Ovary (tissue), 9 donors: ENCODE results near the gene STAB1. TPM values are rescaled to one million over a fixed set of nuclear protein-coding genes. Genes with fewer than 3 reads are reported as not detected.
A peak's percentile ranks its signal among the peaks of the same experiment; 100 is the strongest.

Experiments
- DNase-seq, 5 donors: peaks; one replicate each; pipeline ENCODE4 v3.0.0-alpha.2; 2019 to 2020
- H3K27ac ChIP-seq, 2 donors: fragments of 200-600 bp; one replicate each; pipeline versions ENCODE4 v1.5.1 to v1.8.0; 2019 to 2022
- H3K27me3 ChIP-seq: fragments of 200-600 bp; one replicate; pipeline ENCODE4 v1.8.0; 2022
- H3K36me3 ChIP-seq: fragments of 200-600 bp; sonication (generic); one replicate; pipeline ENCODE4 v1.5.1; 2019
- H3K4me1 ChIP-seq: one replicate; pipeline ENCODE4 v1.8.1; 2013; ENCODE audit warnings: mild to moderate bottlenecking, moderate library complexity; ENCODE audit not compliant: insufficient read depth
- H3K4me3 ChIP-seq: fragments of 200-600 bp; sonication (generic); one replicate; pipeline ENCODE4 v1.5.1; 2017
- H3K9me3 ChIP-seq, 2 donors: fragments of 200-600 bp in 1 of 2; sonication (generic) in 1 of 2; one replicate each; pipeline versions ENCODE4 v1.5.1 to v1.8.1; 2013 to 2019; ENCODE audit warnings: mild to moderate bottlenecking in 1 of 2, moderate library complexity in 1 of 2
- EP300 ChIP-seq: sonication (generic); formaldehyde crosslinking; IDR thresholded peaks from one replicate; pipeline ENCODE4 v1.6.1; 2017; ENCODE audit warnings: antibody characterized with exemption
- POLR2A ChIP-seq: fragments of 450-650 bp; IDR thresholded peaks from one replicate; pipeline ENCODE4 v1.6.1; 2017; ENCODE audit warnings: antibody characterized with exemption, mild to moderate bottlenecking, moderate library complexity
- WGBS, 3 donors: extraction: QIAGEN DNeasy Blood & Tissue Kit in 1 of 3; methylation state at CpG; one replicate each; pipeline versions ENCODE4 v1.1.5 to v1.1.7; 2013 to 2017; 5-methylcytosine and 5-hydroxymethylcytosine counted together
- intact Hi-C, 4 donors: fragments of 100-400 bp; cut with DNase I; formaldehyde crosslinking; loops; one replicate each; pipeline versions ENCODE4 v1.11.0 to v1.15.1; 2022 to 2023
- polyA plus RNA-seq, 2 donors: library from polyadenylated mRNA; stranded (reverse); fragments of 200-250 nt in 1 of 2; fragments of 350-450 nt in 1 of 2; fragmentation: Illumina TruSeq in 1 of 2; extraction: RNeasy Lipid Tissue Mini Kit (QIAGEN cat#74804) in 1 of 2; gene quantifications; one replicate each; pipeline ENCODE4 v1.2.3, GENCODE V29; 2013 to 2014
- total RNA-seq, 7 donors: library from RNA; depleted of rRNA in 2 of 7; stranded (reverse); fragments of >200 nt in 2 of 7; fragmentation: NEBNext Ultra II Directional in 3 of 7; extraction: Animal tissue kit (Norgen Biotek cat#: 25700) in 3 of 7; gene quantifications; one replicate each; pipeline versions ENCODE4 v1.1.0 to v1.2.4, GENCODE V29; 2016 to 2023
- TF ChIP-seq, protein P1 (sequence below), 3 donors: fragments of 450-650 bp in 2 of 3; fragments of 200-600 bp in 1 of 3; IDR thresholded peaks; one replicate each; pipeline versions ENCODE4 v1.5.1 to v1.8.0; 2016 to 2022; ENCODE audit warnings: antibody characterized with exemption in 3 of 3, mild to moderate bottlenecking in 1 of 3
- donor health status: DM: no; HTN: no; CAD: no; lungs with moderate emphysema.
- donor health status: DM: no; HTN: no; CAD: no.
- donor health status: Bipolar disorder and iron deficiency.
- donor health status: DM: yes; HTN: yes; CAD: no.
- donor health status: DM: no; HTN: no; CAD: no.
- donor health status: DM: yes; HTN: yes; CAD: no.

The STAB1 gene
- total and polyA plus RNA-seq, 9 donors, result 21.4 to 114 (median 47.5) TPM

DNA sequence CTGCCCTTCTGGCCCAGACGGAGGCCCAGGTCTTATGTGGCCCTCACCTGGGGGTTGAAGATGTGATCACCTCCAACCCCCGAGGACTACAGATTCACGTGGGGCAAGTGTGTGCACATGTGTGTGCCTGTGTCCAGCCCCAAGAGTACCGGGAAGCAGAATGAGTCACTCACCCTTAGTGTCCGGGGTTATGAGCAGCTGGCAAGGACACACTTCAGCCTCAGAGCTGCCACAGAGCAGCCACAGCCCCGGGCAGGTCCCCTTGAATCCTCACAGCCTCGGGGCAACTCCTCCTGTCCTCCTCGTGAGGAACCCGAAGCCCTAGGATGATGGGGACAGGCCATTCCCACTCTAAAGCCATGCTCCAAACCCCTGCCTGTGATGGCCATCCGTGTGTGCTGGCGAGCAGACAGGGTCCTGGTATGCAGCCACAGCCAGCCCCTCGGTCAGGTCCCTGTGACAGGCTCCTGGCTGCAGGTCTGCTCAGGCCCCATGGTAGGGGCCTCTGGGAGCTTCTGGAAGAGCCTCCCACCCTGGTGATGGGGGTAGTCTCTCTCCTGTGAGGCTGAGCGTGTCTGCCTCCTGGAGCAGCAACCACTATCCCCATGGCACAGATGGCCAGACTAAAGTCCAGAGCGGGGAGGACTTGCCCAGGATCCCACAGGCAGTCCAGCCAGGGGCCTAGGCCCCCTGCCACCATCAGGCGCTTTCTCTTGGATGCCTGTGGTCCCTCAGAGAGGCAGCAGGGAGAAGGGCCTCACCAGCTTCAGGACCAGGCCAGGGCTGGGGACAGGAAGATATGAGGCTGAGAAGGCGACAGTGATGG lies 852 bp downstream of the STAB1 start:
- no peaks in the 10 kb centered on the region for H3K4me1 ChIP-seq
- TF ChIP-seq, protein P1, sequence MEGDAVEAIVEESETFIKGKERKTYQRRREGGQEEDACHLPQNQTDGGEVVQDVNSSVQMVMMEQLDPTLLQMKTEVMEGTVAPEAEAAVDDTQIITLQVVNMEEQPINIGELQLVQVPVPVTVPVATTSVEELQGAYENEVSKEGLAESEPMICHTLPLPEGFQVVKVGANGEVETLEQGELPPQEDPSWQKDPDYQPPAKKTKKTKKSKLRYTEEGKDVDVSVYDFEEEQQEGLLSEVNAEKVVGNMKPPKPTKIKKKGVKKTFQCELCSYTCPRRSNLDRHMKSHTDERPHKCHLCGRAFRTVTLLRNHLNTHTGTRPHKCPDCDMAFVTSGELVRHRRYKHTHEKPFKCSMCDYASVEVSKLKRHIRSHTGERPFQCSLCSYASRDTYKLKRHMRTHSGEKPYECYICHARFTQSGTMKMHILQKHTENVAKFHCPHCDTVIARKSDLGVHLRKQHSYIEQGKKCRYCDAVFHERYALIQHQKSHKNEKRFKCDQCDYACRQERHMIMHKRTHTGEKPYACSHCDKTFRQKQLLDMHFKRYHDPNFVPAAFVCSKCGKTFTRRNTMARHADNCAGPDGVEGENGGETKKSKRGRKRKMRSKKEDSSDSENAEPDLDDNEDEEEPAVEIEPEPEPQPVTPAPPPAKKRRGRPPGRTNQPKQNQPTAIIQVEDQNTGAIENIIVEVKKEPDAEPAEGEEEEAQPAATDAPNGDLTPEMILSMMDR (IDR thresholded peaks at IDR 0.05), result no peak
- no peak for TF ChIP-seq EP300
- no peak for TF ChIP-seq POLR2A

DNA sequence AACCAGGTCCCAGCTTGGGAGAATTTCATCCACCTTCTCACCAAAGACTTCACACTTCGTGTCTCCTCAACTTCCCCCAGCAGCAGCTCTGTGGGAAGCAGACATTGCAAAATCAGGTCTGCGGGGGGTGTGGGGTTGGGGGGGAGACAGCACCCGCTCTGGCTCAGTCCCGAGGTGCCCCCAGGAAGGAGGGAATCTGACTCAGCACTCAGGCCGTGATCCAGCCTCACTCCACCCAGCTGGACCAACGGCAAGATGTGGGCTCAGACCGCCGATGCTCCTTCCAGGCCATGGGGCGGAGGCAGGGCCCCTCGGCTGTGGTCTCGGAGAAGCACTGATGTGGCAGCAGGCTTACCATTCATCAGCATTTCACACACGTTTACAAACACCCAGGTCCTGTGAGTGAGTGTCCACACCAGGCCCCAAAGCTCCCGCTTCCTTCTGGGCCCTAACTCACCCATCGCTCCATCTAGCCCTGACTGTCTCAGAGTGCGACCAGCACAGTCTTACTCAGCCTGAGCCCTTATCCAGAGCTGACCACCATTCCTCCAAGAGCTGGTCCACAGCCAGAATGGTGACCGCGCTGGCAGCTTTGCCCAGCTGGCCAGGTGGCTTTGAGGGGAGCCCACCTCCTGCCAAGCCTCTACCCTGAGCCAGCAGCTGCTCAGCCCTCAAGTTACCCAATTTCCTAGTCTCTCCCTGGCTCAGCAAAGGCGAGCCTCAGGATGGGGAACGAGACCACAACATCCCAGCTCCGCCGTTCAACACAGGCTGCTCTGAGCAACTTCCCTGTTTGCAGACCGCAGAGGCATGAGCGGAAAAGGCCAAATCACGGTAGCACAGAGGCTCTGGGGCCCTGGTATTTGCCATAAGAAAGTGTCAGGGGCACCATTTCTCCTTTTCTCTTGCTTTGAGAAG lies 3.3 kb downstream of the STAB1 start:
- no peak overlapping the region for H3K27ac ChIP-seq
- no peaks in the 10 kb centered on the region for H3K36me3 ChIP-seq
- intact Hi-C loops, result no loop called here
- TF ChIP-seq POLR2A (no peak), EP300 (no peak)
- no peaks in the 10 kb centered on the region for H3K9me3 ChIP-seq
- no peaks in the 10 kb centered on the region for H3K4me1 ChIP-seq
- H3K27me3 ChIP-seq, result no peaks in the 10 kb centered on the region
- H3K4me3 ChIP-seq, result no peak overlapping the region
- 68 to 78% (median 70%) methylated on average over 24 of the region's 24 CpGs for WGBS, 3 donors
- peak in 2 of 5 donors; percentile 57 to 65 for DNase-seq

More for the DNA sequence above, 852 bp downstream of the STAB1 start:
- Histone ChIP-seq H3K27ac (no peak overlapping the region), H3K36me3 (no peaks in the 10 kb centered on the region), H3K9me3 (no peaks in the 10 kb centered on the region), H3K4me3 (no peak overlapping the region), H3K27me3 (no peaks in the 10 kb centered on the region)
- WGBS, 3 donors, result 77 to 80% (median 79%) methylated on average over 15 to 16 of the region's 16 CpGs
- intact Hi-C loops, result no loop called here
- DNase-seq, result no peak

DNA sequence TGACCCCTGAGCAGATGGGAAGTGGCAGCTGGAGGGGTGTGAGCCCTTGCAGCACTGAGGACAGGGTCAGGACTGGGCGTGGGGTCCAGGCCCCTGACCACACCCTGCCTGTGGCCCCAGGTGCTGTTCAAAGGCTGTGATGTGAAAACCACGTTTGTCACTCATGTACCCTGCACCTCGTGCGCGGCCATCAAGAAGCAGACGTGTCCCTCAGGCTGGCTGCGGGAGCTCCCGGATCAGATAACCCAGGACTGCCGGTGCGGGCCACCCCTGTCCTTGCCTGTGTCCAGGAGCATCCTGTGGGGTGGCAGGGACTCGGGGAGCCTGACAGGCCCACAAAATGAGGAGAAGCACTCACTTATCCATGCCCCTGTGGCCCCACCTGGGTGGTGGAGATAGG lies 5.9 kb downstream of the STAB1 start:
- H3K9me3 ChIP-seq, result no peaks in the 10 kb centered on the region
- H3K27ac ChIP-seq, result no peak overlapping the region
- H3K4me3 ChIP-seq, result no peak overlapping the region
- no peaks in the 10 kb centered on the region for H3K4me1 ChIP-seq
- H3K36me3 ChIP-seq, result no peaks in the 10 kb centered on the region
- TF ChIP-seq EP300, result no peak
- TF ChIP-seq, protein P1 (IDR thresholded peaks at IDR 0.05), result no peak
- TF ChIP-seq POLR2A, result no peak
- no peak for DNase-seq
- WGBS, 3 donors, result 89 to 93% (median 91%) methylated on average over 11 of the region's 11 CpGs
- intact Hi-C loops, result no loop called here
- H3K27me3 ChIP-seq, result no peaks in the 10 kb centered on the region

DNA sequence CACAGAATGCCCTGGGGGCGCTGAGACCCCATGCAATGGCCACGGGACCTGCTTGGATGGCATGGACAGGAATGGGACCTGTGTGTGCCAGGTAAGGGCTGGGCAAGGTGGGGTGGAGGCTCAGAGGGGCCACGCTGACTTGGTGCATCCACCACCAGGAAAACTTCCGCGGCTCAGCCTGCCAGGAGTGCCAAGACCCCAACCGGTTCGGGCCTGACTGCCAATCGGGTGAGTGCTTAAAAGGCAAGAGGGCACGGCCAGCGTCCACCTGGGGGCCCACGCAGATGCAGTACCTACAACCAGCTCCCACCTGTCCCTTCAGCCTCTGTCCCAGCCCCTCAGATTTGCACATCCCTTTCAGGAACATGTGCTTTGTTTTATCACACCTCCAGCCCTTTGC lies 6.9 kb downstream of the STAB1 start:
- TF ChIP-seq EP300 (no peak), POLR2A (no peak)
- TF ChIP-seq, protein P1 (IDR thresholded peaks at IDR 0.05), result no peak
- Histone ChIP-seq H3K9me3 (no peaks in the 10 kb centered on the region), H3K27ac (no peak overlapping the region), H3K4me3 (no peak overlapping the region), H3K36me3 (no peaks in the 10 kb centered on the region), H3K4me1 (no peaks in the 10 kb centered on the region), H3K27me3 (no peaks in the 10 kb centered on the region)
- intact Hi-C loops, result no loop called here
- DNase-seq, result no peak
- 87 to 93% (median 89%) methylated on average over 9 to 11 of the region's 11 CpGs for WGBS, 3 donors
